HG03066 (cell line): ENCODE measurements around the gene NDUFS1.
A peak's percentile ranks its signal among the peaks of the same experiment; 100 is the strongest.
"Not testable (repeated sequence)": the region's sequence is repeated elsewhere in the genome, so short reads cannot be mapped to it uniquely, and the experiment has no call there.

Source experiments
- ATAC-seq: cut with Tn5 transposase; IDR thresholded peaks from one replicate; pipeline ENCODE4 v1.9.1; 2021; ENCODE audit warnings: low read depth; ENCODE audit not compliant: unreplicated experiment

The NDUFS1 gene

DNA sequence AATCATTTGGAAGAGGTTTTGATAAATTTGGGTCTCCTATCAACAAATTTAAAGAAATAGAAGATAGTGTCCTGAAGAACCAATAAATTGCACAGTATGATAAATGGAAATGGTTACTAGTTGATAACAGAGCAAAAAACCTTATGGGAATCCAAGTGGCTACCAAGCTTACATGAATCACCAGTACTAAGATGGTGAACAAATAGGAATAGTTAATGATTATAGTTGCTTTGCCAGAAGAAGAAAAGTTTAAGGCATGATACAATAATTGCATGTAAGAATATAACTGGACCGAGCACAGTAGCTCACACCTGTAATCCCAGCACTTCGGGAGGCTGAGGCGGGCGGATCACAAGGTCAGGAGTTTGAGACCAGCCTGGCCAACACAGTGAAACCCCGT lies 53.7 kb downstream of the NDUFS1 start:
- ATAC-seq = no peak

DNA sequence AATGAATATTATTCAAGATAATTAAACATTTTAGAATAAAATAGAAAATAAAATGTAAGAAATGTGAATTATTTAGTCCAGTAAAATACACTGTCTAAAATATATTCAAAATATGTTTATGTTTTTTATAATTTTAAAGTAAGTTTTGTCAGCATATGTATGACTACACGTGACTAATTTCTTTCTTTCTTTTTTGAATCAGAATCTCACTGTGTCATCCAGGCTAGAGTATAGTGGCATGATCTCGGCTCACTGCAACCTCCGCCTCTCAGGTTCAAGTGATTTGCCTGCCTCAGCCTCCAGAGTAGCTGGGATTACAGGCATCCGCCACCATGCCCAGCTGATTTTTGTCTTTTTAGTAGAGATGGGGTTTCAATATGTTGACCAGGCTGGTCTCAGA lies 54.2 kb downstream of the NDUFS1 start:
- ATAC-seq = no peak

DNA sequence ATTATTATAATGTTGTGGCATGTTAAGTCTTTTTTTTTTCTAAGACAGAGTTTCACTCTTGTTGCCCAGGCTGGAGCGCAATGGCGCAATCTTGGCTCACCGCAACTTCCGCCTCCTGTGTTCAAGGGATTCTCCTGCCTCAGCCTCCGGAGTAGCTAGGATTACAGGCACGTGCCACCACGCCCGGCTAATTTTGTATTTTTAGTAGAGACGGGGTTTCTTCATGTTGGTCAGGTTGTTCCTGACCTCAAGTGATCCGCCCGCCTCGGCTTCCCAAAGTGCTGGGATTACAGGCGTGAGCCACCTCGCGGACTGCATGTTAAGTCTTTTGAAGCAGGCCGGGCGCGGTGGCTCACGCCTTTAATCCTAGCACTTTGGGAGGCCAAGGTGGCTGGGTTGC lies 60.4 kb downstream of the NDUFS1 start:
- not testable (repeated sequence) for ATAC-seq

DNA sequence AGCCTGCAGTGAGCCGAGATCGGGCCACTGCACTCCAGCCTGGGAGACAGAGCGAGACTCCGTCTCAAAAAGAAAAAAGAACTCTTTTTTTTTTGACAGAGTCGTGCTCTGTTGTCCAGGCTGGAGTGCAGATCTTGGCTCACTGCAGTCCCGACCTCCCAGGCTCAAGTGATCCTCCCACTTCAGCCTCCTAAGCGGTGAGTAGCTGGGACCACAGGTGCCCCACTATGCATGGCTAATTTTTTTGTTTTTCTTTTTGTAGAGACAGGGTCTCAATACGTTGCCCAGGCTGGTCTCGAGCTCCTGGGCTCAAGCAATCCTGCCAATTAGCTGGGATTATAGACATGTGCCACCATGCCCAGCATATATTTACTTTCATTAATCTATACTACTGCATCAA lies 60.8 kb downstream of the NDUFS1 start:
- ATAC-seq = no peak

DNA sequence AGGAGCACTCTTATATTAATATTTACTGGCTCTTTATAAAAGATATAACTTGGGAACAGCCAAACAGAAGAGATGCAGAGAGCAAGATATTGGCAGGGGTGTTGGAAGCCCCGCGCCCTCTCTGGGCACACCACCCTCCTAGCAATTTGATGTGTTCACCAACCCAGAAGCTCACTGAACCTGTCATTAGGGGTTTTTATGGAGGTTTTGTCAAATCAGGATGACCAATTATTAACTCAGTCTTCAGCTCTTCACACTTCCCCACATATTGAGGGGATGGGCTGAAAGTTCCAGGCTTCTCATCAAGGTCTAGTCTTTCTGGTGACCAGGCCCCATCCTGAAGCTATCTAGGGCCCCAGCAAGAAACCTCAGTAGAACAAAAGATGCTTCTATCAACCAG lies 62.4 kb downstream of the NDUFS1 start:
- ATAC-seq = no peak

DNA sequence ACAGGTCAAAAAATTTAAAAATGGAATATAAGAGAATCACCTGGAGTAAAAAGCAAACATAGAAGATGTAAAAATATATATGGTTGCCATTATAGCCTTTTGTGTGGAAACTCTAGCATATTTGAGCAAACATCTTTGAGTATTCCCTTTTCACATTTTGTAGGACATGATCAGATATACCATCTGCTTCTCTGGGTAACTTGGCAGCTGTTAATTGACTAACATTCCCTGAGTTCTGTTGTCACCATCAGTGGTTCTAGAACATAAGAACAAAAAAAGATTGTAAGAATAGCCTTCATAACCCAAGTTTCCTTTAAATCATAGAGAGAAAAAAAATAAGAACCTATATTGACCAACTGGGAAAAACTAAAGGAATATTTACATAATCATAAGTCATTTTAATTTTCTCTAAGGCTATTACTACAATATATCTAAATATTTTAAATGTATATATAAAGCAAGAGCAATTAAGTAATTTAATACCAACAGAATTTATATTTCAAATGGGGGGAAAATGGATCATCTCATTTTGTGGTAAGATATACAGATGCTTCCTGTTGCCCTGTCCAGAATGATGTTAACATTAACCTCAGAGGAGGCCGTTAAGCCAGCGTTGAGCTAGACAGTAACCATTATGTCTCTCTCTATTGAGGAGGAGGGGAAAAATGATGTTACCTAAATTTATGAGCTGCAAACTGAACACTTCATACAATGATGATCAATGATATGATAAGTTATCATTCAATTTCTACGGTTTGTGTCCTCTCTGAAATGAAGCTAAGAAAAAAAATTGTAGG lies 63.5 kb downstream of the NDUFS1 start:
- ATAC-seq = no peak

DNA sequence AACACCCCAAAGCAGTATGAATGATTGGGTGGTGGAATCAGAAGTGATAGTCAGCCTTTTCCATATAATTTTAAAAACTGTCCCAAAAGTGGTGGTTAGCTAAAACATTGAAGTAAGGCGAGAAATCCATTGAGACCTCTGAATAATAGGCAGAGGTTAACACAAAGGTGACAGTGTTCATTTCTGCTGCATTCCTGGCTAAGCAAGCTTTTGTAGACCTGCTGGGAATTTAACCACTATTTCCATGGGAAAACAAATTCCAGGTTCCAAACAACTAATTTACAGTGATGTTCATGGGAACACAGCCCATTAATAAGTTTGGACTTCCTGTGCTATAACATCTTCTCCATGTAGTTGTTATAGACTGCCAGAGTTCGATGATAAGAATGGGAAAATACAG lies 66.9 kb downstream of the NDUFS1 start:
- ATAC-seq = no peak

DNA sequence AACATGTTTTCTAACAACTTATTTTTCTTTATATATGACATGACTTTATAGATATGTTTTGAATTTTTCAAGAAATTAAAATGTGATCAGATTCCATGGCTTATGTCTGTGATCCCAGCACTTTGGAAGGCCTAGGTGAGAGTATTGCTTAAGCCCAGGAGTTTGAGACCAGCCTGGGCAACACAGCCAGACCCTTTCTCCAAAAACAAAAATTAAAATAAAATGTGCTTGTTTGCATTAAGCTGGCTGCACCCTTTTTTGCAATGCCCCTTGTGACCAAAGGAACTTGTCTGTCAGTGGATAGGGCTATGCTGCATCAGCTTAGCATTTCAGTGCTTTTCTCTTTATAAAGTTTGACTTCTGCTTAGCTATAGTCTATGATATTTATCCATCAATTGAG lies 71.0 kb downstream of the NDUFS1 start:
- no peak for ATAC-seq

DNA sequence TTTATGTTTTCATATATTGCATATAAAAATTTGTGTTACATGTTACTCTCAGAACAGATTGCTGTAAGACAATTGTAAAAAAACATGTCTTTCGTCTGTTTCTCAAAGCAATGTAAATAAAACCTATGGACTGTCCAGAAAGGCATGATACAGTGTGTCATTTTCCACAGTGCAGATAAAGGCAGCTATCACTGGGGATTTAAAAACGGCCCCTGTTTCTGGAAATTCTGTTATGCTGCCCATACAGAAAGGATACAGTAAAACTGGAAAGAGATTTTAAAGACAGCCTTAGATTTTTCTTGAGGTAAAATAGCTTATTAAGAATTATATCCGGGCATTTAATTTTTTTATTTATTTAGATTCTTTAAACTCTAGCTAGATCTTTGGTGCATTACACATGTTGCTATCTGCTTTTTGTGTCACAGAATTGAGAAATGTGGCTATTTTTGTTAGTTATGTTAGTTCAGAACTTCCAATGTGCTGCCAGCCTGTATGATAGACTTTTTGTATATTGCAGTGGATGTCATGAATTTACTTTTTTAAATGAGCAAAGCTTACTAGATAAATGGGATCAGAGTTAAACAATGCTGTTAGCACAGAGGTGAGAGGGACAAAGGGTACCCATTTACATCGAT lies 72.4 kb downstream of the NDUFS1 start:
- ATAC-seq = no peak

DNA sequence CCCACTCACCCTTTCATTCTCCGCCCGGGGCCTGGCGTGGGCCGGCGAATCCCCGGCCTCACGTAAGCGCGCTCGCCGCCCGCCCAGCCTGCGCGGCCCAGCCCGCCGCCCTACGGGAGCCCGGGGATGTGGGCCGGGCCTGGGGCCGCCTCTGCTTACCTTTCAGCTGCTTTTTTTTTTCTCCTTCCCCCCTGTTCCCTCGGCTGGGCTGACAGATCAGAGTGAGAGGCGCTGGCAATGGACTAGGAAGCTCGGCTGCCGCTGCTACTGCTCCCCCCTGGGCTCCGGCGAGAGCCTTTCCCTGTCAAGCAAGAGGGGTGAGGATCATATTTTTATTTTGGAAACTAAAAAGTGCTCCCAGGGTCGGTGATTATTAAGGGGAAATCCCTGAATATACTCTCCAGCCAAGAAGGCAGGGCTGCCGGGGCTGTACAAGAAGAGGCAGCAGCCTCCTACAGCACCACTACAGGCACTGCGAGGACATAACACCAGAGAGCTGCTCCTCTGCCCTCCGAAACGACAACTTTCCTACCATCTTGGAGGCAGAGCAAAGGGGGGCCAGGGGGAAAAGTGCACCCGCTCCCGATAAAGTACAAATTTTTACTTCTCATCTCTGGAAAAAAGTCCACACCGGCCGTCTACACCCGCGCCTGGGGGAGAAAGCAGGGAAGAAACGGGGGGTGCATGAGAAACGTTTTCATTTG lies 73.3 kb downstream of the NDUFS1 start, which contains the start of gene INO80D:
TSS of gene INO80D (minus strand) at position 433 of the 704 bp plus-strand sequence. CDS start 23,158 bp downstream, outside the sequence.
- peak; percentile 84 for ATAC-seq

DNA sequence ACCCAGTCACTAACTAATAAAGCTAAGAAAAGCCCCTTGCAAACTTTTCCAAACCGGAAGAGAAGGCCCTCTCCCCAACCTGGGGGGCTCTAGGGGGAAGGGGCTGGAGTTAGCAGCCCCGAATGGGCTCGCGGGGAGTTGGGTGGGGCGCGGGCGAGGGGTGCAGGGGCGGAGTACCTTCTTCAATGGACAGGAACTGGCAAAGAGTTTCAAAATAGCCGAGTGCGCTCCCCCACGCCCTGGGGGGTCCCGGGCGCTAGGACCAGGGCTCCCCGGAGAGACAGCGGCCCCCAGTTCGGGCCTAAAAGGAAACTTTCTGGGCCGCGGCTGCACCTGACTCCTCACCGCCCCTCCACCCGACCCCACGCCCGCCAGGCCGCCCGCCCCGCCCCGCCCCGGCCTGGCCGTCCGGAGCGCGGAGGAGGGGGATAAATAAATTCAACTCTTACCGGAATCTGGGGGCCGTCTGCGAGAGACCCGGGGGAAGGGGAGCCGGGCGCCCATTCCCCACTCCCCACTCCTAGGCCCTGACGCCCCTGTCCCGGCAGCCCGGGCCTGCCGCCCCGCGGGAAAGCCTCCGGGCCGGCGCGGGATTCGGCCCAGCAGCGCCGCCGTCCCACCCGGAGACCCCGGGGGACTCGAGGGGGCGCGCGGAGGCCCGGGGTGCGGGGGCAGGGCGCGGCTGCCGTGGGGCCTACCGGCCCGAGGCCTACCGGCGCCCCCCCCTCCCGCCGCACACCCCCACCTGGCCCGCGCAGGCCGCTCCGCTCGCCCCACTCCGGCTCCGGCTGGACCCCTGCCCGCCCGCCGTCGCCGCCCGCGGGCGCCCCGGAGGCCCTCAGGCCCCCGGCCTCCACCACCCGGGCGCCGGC lies 74.1 kb downstream of the NDUFS1 start:
- ATAC-seq = peak; percentile 26

DNA sequence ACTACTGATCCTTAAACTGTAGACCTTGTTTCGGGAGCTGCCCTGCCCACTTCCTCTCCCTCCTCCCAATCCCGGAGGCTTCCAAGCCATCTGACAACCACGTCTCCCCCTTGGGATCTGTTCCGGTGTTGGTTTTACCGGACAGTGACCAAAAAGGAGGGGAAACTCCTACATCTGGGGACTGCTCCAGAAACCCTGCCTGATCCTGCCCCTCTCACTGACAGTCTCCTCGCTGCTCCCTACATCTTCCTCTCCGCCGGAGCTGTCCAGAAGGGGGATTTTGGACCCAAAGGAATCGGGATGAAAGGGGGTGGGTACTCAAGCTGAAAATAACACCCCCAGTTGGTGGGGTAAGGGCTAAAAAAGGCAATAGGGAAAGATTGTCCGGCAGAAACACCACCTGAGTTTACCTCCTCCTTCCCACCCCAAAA lies 74.8 kb downstream of the NDUFS1 start:
- ATAC-seq = no peak

DNA sequence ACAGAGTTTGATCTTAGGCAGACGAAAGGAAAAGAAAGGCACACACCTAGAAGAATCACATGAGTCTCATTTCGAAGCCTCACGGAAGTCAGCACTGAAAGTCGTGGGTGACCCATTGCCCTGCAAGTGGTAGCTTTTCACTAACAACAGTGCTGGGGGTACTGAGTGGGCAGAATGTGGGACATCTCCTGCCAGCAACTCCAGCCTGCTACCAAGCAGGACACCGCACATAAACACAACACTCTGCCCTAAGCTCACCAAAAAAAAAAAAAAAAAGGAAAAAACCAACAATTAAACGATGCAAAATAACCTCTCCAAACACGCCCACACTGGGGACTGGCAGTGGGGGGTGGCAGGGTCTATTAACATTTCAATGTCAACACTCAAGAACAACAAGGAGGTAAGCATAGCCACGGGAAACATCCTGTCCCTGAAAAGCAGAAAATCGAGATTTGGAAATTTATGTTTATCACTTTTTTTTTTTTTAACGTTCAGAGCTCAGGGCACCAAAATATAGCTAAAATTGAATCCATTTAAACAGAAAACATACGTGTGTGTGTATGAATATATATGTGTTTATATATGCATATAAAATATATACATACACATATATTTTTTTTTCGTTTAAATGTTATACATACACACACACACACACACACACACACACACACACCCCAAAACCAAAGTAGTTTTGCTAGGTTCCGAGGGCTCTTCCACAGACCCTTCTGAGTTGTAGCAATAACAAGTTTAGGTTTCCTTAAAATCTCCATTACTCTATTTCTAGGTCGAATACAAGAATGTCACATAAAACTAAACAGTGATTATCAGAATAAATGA lies 75.4 kb downstream of the NDUFS1 start:
- ATAC-seq = peak; percentile 26

DNA sequence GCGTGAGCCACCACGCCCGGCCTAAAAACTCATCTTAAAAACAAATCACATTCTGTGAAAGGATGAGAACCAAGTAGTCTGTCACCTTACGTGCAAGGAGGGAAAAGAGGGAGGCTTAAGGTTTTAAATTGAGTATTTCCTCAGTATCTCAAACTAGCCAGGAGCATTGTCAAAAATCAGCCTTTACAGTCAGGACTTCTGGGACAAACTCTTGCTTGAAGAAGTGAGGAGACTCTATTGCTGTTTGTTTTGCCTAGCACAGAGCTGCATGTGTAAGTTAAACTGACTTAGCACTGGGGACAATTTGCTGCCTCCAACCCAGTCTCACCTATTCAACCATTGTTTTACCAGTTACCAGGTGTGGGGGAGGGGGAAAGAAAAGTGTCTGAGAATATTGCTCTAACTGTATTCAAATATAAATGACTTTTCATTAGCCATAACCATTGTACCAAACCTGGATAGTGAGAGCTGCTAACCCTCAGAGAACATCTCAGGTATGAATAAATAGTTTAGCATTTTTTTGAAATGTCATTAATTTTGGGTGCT lies 76.9 kb downstream of the NDUFS1 start:
- ATAC-seq = no peak

DNA sequence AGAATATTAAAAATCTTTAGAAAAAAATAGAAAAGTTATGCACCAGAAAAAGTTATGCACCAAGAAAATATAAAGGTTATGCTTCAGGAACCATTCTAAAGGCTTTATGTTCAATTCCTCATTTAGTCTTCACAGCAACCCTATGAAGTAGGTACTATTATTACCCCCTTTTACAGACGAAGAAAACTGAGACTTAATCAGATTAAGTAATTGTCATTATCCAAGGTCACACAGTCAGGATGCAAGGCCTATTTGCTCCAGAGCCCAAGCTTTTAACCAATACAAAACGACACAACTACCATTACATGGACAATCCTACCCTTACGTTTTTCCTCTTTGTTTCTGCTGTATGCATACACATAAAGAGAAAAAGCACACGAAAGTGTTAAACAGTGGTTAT lies 78.3 kb downstream of the NDUFS1 start:
- no peak for ATAC-seq

DNA sequence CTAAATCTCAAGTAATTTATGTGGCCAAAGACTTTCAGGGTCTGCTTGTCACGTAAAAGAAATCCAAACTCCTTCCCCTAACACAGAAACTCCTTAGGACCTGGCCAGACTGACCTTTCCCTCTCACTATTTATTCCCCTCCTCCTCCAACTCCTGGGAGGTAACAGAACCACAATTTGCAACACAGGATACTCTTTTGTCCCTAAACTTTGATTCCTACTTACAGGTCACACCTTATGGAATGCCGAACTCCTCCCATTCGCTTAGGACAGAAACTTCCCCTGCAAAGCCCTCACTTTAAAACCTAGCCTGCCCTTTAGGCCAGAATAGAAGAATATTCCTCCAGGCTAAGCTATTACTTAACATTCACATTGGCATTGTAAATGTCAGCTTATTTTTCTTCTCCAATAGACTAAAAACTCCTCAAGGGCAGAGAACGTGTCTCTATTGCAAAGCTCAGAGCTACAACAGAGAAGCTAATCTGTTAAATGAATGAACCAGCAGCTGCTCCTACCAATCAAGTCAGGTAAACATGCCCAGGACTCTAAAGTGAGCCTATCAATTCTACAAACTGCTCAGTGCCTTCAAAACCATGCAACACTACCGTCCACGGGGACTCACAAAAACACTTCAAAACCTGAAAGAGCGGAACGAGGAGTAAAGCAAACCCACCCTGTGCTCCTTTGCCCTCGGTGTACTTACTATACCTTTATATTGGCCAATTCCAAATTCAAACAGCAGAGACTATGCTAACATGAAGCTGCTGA lies 79.4 kb downstream of the NDUFS1 start:
- ATAC-seq = no peak

DNA sequence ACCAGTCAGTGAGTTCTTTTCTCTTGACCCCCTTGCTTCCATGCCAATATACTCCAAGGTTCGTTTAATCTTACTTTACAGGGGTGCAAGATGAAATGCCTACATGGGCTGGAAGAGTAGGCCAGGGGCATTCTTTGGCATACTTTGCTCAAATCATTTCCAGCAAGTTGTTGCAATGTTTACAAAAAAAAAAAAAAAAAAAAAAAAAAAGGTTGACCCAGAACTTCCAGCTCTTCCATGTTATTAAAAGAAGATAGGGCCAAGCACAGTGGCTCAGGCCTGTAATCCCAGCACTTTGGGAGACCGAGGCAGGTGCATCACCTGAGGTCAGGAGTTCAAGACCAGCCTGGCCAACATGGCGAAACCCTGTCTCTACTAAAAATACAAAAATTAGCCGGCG lies 81.4 kb downstream of the NDUFS1 start:
- not testable (repeated sequence) for ATAC-seq

DNA sequence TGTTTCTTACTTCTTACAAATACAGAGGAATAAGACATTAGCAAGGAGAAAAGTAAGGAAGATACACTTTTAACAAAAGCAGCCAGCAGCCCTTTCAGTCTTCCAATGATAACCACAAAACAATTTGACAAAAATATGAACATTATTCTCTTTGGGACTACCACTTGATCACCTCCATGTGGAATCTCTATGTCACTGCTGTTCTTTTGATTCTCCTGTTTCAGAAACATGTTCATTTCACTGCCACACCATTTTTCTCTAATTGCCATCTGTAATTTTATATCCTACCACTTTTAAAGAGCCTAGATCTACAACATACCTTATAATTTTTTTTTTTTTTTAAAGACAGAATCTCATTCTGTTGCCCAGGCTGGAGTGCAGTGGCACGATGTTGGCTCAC lies 84.1 kb downstream of the NDUFS1 start:
- ATAC-seq = no peak

DNA sequence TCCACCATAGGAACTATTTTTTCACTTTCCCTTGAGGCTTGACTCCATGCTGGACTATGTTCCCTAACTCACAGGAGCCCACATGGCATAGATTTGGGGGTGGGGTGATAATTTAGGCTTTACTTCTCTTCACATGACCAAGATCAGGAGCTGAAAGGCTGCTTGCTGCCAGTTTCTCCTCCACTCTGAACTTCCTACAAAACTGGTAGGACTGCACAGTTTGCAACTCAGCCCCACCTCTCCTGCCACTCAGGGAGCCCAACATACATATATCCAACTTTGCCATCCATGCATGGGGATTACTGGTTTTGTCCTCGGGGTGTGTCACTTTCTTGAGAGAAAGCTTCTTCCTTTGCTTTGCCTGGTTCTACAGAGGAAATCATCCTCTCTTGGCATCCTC lies 87.4 kb downstream of the NDUFS1 start:
- no peak for ATAC-seq
